CD4-positive, alpha-beta T cell treated with Interleukin-12 subunit alpha and Interleukin-12 subunit beta, for 1 hour (primary cell): ENCODE measurements around the gene SLC20A1.
"Not testable (repeated sequence)": the region's sequence is repeated elsewhere in the genome, so short reads cannot be mapped to it uniquely, and the experiment has no call there.

Source experiments
- DNase-seq: peaks from one replicate; pipeline ENCODE4 v3.0.0-alpha.2; 2020

SLC20A1 gene

DNA sequence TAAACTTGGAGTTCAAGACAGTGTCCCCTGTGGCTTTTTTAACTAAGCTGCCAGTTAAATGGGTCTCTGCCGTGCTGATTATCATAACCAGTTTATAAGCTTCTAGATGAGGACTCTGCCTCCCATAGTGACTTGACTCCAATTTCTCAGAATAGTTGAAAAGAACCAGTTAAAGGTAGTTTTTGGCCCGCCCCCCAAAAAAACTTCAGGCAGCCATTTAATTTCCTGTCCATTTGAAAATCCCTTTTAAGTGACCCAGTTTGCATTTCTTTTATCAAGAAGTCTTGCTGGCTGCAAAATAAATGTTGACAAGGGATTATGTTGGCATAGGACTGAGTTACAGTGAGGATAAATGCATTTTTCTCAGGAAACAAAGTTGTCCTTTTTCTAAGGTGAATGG, 2.3 kb downstream of the SLC20A1 start:
- DNase-seq: no peak

DNA sequence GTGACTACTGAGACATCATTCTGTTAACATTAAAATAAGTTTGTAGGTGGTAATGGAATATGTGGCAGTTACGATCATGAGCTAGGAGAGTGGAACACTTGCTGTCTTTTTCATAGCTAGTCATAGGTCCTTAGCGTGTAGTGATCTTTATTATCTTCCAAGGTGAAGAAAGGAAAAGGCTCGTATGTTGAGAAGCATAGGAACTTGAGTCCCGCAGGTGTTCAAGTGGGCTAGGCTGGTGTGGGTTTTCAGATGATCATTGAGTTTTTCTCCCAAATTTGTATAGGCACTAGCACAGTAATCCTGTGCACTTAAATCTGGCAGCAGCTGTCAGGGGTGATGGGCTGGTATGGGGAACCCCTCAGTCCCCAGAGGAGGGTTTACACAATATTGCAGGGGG, 10.9 kb downstream of the SLC20A1 start:
- DNase-seq: no peak

DNA sequence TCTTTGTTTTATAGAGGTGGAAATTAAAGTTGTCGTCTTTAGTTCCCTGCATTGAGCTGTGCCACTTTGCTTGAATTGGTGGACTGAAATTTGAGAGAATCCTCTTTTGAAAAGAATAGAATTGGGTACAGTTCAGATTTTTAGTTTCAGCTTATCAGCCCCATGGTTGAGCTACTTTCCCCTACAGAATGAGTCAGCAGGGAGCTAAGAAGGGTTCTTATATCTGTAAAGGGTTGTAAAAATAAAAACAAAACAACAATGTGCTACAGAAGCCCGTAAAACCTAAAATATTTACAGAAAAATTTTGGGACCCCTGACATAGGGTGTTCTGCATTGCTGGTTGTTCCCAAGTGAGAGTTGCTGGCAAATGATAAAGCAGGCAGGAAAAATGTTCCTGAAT, 12.6 kb downstream of the SLC20A1 start:
- no peak for DNase-seq

DNA sequence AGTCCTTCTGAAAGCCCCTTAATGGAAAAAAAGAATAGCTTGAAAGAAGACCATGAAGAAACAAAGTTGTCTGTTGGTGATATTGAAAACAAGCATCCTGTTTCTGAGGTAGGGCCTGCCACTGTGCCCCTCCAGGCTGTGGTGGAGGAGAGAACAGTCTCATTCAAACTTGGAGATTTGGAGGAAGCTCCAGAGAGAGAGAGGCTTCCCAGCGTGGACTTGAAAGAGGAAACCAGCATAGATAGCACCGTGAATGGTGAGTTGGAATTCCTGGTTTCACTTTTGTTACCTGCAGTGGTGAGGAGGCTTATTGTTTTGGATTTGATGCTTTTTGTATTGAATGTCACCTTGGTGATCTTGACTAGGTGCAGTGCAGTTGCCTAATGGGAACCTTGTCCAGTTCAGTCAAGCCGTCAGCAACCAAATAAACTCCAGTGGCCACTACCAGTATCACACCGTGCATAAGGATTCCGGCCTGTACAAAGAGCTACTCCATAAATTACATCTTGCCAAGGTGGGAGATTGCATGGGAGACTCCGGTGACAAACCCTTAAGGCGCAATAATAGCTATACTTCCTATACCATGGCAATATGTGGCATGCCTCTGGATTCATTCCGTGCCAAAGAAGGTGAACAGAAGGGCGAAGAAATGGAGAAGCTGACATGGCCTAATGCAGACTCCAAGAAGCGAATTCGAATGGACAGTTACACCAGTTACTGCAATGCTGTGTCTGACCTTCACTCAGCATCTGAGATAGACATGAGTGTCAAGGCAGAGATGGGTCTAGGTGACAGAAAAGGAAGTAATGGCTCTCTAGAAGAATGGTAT, 13.3 kb downstream of the SLC20A1 start:
- no peak for DNase-seq

DNA sequence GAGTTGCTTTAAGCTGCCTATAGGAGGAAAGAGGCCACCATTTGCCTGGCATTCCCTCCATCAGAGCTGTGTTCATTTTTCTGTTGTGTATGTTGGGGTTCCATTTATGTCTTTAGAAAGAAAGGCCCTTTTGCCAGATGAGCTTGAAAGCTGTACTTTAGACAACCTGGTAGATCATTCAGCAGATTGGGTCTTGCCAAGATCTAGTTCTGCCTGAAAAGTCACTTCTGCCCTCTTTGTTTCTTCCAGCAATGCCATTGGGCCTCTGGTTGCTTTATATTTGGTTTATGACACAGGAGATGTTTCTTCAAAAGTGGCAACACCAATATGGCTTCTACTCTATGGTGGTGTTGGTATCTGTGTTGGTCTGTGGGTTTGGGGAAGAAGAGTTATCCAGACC, 14.4 kb downstream of the SLC20A1 start:
- DNase-seq: no peak

DNA sequence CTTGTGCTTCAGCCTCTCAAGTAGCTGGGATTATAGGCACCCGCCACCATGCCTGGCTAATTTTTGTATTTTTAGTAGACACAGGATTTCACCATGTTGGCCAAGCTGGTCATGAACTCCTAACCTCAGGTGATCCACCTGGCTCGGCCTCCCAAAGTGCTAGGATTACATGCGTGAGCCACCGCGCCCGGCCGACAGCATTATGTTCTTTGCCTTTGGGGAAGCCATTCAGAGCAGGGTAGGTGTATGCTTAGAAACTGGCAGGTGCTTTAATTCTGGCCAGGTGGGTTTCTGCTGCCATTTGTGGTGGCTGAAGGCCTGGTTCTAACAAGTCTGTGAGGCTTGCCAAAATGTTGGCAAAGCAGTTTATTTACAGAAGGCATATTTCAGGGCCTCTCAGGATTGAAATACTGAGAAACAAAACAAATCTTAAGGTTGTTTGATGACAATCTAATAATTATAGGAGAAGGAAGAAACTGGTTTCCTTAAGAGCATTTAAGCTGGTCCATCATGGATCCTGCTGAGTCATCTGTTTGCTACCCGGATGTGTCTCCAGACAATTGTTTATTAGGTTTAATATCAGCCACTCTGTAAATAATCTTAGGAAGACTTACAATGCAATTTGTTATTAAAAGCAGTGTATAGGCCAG, 16.0 kb downstream of the SLC20A1 start:
- DNase-seq: no peak

DNA sequence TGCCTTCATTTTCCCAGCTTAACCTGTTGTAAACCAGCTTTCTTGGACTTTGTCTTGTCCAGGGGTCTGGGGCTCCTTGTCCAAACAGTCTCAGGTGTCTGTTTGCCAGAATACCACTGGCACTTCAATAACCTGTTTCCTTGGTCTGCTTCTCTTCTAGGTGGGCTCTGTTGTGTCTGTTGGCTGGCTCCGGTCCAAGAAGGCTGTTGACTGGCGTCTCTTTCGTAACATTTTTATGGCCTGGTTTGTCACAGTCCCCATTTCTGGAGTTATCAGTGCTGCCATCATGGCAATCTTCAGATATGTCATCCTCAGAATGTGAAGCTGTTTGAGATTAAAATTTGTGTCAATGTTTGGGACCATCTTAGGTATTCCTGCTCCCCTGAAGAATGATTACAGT, 17.0 kb downstream of the SLC20A1 start:
- DNase-seq: no peak

DNA sequence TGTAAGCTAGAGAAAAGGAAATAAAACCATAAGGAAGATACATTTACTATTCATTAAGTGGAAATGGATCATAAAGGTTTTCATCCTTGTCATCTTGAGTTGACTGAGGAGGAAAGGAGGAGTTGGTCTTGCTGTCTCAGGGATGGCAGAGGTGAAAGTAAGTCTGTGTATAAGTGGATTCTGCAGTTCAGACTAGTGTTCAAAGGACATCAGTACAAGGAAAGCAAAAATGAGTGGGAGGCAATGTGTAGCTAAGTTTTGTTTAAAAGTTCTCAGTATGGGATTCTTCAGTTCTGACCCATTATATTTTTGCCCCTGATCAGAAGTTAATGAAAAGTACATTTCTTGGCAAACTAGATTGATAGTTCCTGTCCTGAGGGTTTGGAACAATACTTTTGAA, 18.9 kb downstream of the SLC20A1 start:
- no peak for DNase-seq

DNA sequence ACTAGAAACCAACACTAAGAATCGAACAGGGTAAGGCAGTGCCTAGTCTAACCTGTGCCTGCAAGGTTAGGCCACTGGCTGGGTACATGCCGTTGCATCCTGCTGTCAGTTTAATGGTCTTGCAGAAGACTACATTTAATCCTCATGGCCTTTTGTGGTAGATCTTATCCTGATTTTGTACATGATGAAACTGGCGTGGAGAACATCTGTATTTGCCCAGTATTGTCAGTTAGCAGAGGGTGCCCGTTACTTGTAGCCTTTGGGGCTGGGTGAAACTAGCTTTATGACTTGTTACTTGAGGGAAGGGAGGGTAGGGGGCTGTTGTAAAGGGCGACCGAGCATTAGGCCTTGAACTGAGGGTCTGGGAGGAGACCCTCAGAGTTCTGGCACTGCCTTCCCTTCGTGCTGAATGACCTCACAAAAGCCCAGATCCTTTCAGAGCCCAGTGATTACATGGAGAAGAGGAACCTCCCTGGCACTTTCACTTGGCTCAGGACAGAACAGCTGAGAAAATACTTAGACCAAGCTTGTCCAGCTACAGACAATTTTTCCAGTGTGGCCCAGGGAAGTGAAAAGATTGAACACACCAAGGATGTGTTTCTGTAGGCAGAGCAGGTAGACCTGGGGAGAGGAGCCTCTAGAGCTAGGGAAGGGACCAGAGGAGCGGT, 19.5 kb downstream of the SLC20A1 start:
- DNase-seq: no peak

DNA sequence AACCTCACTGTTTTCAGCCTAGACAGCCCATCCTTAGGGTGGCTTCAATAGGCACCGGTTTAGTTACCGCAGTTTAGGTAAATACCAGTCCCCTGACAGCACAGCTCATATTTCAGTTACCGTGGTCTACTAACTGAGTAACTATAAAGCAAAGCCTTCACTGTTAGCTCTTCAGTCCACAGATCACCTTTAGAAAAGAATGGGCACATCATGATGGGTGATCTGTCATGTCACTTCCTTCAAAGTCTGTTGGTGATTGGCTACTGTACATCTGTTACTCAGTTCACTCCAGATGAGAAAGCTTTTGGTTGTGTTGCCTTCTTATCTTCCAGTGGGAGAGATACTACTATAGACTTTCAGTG, 21.0 kb downstream of the SLC20A1 start:
- DNase-seq: no peak

DNA sequence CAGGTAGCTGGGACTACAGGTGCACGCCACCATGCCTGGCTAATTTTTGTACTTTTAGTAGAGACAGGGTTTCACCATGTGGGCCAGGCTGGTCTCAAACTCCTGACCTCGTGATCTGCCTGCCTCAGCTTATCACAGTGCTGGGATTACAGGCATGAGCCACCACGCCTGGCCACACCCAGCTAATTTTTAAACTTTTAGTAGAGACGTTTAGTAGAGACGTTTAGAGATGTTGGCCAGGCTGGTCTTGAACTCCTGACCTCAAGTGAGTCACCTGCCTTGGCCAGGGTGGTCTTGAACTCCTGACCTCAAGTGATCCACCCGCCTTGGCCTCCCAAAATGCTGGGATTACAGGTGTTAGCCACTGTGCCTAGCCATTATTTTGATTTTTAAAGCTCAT, 21.8 kb downstream of the SLC20A1 start:
- not testable (repeated sequence) for DNase-seq

DNA sequence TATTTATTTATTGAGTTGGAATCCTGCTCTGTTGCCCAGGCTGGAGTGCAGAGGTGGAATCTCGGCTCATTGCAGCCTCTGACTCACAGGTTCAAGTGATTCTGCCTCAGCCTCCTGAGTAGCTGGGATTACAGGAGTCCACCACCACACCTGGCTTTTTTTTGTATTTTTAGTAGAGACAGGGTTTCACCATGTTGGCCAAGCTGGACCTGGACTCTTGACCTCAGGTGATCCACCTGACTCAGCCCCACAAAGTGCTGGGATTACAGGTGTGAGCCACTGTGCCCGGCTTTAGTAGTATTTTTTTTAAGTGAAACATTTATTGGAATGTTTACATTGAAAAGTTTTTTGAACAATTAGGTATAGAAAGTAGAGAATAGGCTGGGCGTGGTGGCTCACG, 23.9 kb downstream of the SLC20A1 start:
- no peak for DNase-seq

DNA sequence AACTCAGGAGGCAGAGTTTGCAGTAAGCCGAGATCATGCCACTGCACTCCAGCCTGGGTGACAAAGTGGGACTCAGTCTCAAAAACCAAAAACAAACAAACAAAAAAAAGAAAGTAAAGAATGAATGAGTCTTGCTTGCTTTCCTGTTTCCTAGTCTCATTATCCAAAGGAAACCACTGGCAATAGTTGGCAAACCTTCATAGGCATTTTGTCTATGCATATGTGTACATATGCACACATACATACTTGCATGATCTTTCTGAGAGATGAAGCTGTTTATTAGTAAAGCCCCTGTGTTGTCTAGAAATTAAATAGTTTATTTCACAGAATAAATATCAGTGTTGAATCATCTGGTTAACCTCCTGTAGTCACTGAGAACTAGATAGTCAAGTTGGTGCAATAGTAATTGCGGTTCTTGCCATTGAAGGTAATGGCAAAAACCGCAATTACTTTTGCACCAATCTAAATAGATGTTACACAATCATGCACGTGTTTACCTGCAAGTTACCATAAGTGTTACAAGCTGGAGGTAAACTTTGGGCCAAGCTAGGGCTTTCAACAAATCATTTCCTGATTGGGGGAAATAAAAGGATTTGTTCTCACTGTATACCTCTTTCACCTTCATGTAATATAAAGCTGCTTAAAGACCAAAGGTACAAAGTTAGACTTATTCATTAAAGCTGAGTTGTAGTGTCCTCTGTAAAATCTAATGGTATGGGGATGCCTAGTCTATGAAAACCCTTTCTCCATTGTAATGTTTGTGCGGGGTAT, 24.7 kb downstream of the SLC20A1 start:
- no peak for DNase-seq

DNA sequence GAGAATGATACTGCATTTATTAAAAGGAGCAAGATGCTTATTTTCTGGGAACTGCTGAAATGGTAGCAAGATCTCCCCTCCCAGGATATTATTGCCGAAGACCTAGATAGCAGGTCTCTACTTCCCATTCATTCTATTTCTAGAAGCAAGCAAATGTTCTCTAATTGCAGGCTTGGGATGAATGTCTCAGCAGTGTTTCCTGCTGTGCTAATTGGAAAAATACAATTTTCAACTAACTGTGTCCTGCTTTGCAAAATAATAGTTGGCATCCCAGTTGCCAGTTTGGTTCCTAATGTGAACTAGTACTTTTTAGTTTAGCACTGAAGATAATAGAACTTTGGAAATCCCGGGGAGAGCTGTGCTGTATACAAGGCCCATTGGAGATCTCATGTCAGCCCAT, 26.1 kb downstream of the SLC20A1 start:
- no peak for DNase-seq

DNA sequence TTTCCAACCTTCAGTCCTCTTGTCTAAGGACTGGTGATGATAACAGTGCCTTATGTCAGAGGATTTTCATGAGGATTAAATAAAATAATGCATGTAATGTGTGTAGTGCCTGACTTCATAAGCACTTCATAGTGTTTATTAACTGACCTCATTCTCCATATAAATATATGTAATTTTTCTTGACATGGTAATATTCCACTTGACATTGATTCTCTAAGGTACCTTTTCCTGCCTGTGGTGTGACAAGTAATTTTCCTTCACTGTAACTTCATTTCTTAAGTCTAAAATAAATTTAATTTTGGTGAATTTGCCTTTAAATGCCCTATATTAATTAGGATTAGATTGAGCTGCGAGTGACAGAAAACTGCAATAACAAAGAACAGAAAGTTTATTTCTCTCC, 27.3 kb downstream of the SLC20A1 start:
- DNase-seq: no peak

DNA sequence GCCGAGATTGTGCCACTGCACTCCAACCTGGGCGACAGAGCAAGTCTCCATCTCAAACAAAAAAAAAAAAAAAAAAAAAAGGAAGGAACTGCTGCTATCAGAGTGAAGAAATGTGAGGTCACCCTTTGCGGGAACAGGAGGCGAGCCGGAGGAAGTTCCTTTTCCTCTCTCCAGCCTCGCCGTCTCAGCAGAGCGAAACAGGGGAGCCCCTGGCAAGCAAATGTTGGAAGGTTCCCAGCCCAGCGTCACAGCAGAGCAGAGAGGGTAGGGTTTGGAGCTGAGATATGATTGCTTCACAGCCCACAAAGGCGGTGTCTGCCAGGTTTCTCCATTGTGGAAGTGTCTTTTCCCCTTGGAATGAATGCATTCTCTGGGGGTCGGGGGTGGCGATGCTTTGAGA, 28.5 kb downstream of the SLC20A1 start:
- peak; percentile 21 for DNase-seq

DNA sequence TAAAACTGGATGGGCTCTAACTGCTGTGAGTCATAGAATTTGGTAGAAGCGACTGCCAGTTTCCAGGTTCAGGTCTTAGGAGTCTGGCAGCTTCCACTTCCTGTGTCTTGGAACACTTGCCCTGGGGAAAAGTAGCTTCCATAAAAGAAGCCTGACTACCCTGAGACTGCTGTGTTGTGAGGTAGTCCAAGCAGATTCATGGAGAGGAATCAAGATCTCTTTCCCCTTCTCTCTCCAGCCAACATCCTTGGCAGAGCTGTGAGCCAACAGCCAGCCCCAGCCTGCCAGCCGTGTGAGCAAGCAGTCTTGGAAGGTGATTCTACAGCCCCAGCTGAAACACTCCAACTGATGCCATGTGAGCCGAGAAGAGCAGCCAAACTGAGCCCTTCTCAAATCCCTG, 33.7 kb downstream of the SLC20A1 start:
- DNase-seq: no peak

DNA sequence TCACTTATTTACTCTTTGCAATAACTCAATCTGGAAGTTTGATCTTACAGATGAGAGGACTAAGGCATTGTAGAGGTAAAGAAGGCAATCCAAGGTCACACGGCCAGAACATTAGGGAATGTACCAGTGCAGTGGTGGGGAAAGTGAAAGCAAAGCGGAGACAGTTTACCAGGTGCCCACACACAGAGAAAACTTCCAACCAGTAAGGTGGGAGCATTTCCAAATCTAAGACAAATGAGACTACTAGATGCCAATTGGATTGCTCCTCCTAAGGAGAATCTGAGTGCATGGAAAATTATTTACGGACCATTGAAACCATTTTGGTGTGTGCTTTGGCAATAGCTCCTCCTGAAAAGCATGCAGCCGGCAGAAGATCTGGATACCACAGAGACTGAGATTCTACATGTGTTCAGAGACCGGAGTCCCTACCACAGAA, 34.9 kb downstream of the SLC20A1 start:
- DNase-seq: no peak

DNA sequence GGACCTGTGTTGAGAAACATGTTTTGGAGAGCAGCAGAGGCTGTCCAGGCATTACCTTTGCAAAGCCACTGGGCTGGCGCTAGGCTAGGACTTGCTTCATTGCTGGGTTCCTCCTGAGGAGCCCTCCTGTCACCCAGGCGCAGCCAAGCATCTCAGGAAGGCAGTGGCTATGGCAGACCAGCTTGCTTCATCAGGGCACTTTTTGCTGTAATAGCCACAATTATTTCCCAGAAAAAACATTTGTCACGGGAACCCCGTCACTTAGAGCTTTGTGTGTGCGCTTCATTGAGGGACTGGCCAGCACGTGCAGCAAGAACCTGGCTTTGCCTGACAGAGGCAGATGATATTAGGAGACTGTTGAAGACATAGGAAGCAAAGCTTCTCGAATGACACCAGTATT, 36.4 kb downstream of the SLC20A1 start:
- DNase-seq: no peak

DNA sequence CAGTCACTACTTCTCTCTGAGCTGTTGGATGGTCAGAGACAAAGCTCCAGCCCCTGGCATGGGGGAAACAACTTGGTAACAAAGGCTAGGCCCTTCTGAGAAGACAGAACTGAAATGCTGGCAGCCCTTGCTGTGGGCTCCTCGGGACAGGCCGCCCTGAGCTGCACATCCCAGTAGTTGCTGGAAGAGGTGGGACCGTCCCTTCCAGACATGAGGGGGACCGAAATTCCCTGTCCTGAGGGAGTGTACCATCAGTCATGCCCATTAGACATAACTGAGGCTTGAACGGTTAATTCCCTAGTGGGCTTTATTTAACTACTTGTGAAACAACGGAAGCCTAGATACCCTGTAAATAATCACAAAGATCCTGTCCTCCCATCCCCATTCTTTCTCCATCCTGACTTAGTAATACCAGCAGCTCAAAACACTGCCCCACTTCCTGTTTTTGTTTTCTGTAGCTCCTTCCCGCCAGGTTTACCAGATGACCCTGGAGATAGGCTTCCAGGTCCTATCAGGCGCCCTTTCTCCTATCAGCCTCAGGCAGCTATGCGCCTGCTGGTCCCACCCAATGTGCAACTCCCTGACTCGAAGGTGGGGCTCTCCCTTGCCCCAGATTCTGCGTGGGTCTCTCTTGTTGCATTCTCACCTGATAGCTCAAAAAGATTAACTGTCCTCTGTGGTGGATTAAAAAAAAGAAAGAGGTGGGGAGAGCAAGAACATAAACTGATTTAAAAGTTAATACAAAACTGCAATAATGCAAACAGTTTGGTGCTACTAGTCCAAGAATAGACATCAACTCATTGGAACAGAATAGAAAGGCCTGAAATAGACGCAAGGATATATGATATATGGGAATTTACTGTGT, 38.0 kb downstream of the SLC20A1 start:
- DNase-seq: no peak

DNA sequence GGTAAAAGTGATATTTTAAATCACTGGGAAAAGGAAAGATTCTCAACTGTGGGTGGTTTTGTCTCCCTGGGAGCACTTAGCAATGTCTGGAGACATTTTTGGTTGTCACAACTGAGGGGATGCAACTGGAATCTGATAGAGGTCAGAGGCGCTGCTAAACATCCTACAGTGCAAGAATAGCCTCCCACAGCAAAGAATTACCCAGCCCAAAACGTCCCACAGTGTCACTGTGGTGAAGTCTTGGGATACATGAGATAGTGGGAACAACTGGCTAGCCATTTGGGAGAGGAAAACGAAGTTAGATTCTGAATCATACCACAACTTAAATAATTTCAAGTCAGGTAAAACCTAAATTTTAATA, 38.7 kb downstream of the SLC20A1 start:
- no peak for DNase-seq

DNA sequence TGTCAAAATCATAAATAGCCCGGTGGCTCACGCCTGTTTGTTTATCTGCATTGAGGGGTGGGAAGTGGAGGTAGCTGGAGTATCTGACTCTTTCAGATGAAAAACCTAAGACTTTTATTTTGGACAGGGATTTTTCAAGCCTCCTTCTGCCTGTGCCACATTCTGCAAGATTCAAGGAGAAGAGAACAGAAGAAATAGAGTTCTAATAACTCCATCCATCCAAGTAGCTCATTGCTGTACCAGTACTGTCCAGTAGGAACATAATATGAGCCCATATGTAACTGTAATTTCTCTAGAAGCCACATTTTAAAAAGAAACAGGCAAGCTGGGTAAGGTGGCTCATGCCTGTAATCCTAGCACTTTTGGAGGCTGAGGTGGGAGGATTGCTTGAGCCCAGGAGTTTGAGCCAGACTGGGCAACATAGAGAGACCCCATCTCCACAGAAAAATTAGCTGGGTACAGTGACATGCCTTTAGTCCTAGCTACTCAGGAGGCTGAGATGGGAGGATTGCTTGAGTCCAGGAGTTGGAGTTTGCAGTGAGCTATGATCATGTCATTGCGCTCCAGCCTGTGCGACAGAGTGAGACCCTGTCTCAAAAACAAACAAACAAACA, 39.6 kb downstream of the SLC20A1 start:
- DNase-seq: no peak
